SK-N-MC (cell line): ENCODE results near the gene MYBPH.

Experiments used
- DNase-seq: peaks from one replicate; pipeline ENCODE4 v3.0.0-alpha.2; 2011; ENCODE audit warnings: low read depth, low spot score
- H3K27ac ChIP-seq: fragments of 200-600 bp; sonication (generic); 2 replicates; pipeline ENCODE4 v1.5.1; 2016; ENCODE audit warnings: mixed run types
- H3K36me3 ChIP-seq: fragments of 200-600 bp; sonication (generic); 2 replicates; pipeline ENCODE4 v1.6.1; 2017; ENCODE audit warnings: antibody characterized with exemption, low read length, mixed read lengths; ENCODE audit not compliant: insufficient read depth
- H3K4me3 ChIP-seq: fragments of 200-600 bp; sonication (generic); 2 replicates; pipeline ENCODE4 v1.5.1; 2016
- H3K9ac ChIP-seq: fragments of 200-600 bp; sonication (generic); 2 replicates; pipeline ENCODE4 v1.8.0; 2017; ENCODE audit warnings: mixed run types, mixed read lengths; ENCODE audit not compliant: insufficient read length
- H3K9me3 ChIP-seq: fragments of 200-600 bp; sonication (generic); 2 replicates; pipeline ENCODE4 v1.6.1; 2017; ENCODE audit warnings: low read depth, mild to moderate bottlenecking, antibody characterized with exemption, low read length, moderate library complexity, mixed read lengths
- EZH2 ChIP-seq: fragments of 200-600 bp; sonication (generic); IDR thresholded peaks from one replicate; pipeline ENCODE4 v1.6.1; 2017; ENCODE audit warnings: antibody characterized with exemption
- FOXP2 ChIP-seq: optimal IDR thresholded peaks from 2 replicates; pipeline ENCODE3; 2011; ENCODE audit warnings: mild to moderate bottlenecking, moderate library complexity; ENCODE audit not compliant: insufficient read depth; ENCODE audit errors: extremely low read length, control extremely low read depth
- POLR2AphosphoS5 ChIP-seq: IDR thresholded peaks from 2 replicates; pipeline ENCODE4 v1.6.1; 2012; ENCODE audit warnings: mild to moderate bottlenecking, low read depth, low read length, borderline replicate concordance

The MYBPH gene

GRCh38 chr1:203161175-203161574 lies 14.5 kb downstream of the MYBPH start:
- TF ChIP-seq EZH2 (no peak), FOXP2 (no peak), POLR2AphosphoS5 (no peak)
- Histone ChIP-seq H3K36me3 (no peaks in the 10 kb centered on the region), H3K9ac (no peak overlapping the region)

GRCh38 chr1:203159844-203160243 lies 15.8 kb downstream of the MYBPH start:
- H3K27ac ChIP-seq: no peak overlapping the region
- TF ChIP-seq POLR2AphosphoS5 (no peak), EZH2 (no peak), FOXP2 (no peak)
- H3K9me3 ChIP-seq: no peaks in the 10 kb centered on the region
- no peak overlapping the region for H3K4me3 ChIP-seq
- H3K9ac ChIP-seq: no peak overlapping the region
- DNase-seq: no peak
- H3K36me3 ChIP-seq: no peaks in the 10 kb centered on the region

More at GRCh38 chr1:203161175-203161574, 14.5 kb downstream of the MYBPH start:
- no peaks in the 10 kb centered on the region for H3K9me3 ChIP-seq
- H3K27ac ChIP-seq: no peak overlapping the region
- no peak overlapping the region for H3K4me3 ChIP-seq
- DNase-seq: no peak

GRCh38 chr1:203158960-203159665 lies 16.5 kb downstream of the MYBPH start:
- no peaks in the 10 kb centered on the region for H3K36me3 ChIP-seq
- no peak for DNase-seq
- H3K27ac ChIP-seq: no peak overlapping the region
- TF ChIP-seq FOXP2 (no peak), POLR2AphosphoS5 (no peak), EZH2 (no peak)
- no peak overlapping the region for H3K9ac ChIP-seq
- H3K4me3 ChIP-seq: no peak overlapping the region
- H3K9me3 ChIP-seq: no peaks in the 10 kb centered on the region

- H3K27ac ChIP-seq: no peak overlapping the region
- no peak for DNase-seq
- H3K36me3 ChIP-seq: no peaks in the 10 kb centered on the region
- H3K4me3 ChIP-seq: no peak overlapping the region
- TF ChIP-seq FOXP2 (no peak), POLR2AphosphoS5 (no peak), EZH2 (no peak)
- no peak overlapping the region for H3K9ac ChIP-seq
- H3K9me3 ChIP-seq: no peaks in the 10 kb centered on the region
Measured at GRCh38 chr1:203158423-203158822, 17.2 kb downstream of the MYBPH start.

- no peaks in the 10 kb centered on the region for H3K36me3 ChIP-seq
- H3K27ac ChIP-seq: no peak overlapping the region
- no peak overlapping the region for H3K4me3 ChIP-seq
- H3K9ac ChIP-seq: no peak overlapping the region
- TF ChIP-seq EZH2 (no peak), FOXP2 (no peak), POLR2AphosphoS5 (no peak)
- H3K9me3 ChIP-seq: no peaks in the 10 kb centered on the region
- no peak for DNase-seq
Measured at GRCh38 chr1:203156280-203156679, 19.3 kb downstream of the MYBPH start.

- no peak for DNase-seq
- H3K4me3 ChIP-seq: no peak overlapping the region
- TF ChIP-seq POLR2AphosphoS5 (no peak), FOXP2 (no peak), EZH2 (no peak)
- H3K27ac ChIP-seq: no peak overlapping the region
- no peaks in the 10 kb centered on the region for H3K36me3 ChIP-seq
- no peak overlapping the region for H3K9ac ChIP-seq
- H3K9me3 ChIP-seq: no peaks in the 10 kb centered on the region
Measured at GRCh38 chr1:203153989-203154821, 21.4 kb downstream of the MYBPH start.

- no peak overlapping the region for H3K4me3 ChIP-seq
- H3K36me3 ChIP-seq: no peaks in the 10 kb centered on the region
- TF ChIP-seq EZH2 (no peak), POLR2AphosphoS5 (peak; percentile 52; the same call in 1 of the 2 replicates)
- H3K27ac ChIP-seq: no peak overlapping the region
- no peaks in the 10 kb centered on the region for H3K9me3 ChIP-seq
- peak; percentile 32 for DNase-seq
- H3K9ac ChIP-seq: no peak overlapping the region
Measured at GRCh38 chr1:203153051-203153988, 22.3 kb downstream of the MYBPH start.
